HEK293T (cell line): Measurements from ENCODE around the gene TLK1.

ENCODE experiments used
- ARNT ChIP-seq: fragments of 450-650 bp; IDR thresholded peaks from 2 replicates; pipeline ENCODE4 v1.6.1; 2017; ENCODE audit warnings: mild to moderate bottlenecking
- HDGF ChIP-seq: fragments of 450-650 bp; IDR thresholded peaks from 2 replicates; pipeline ENCODE4 v1.6.1; 2017; ENCODE audit warnings: antibody characterized with exemption, borderline replicate concordance
- NFRKB ChIP-seq: fragments of 450-650 bp; IDR thresholded peaks from 2 replicates; pipeline ENCODE4 v1.6.1; 2016; ENCODE audit warnings: mild to moderate bottlenecking, moderate library complexity
- SP1 ChIP-seq: fragments of 450-650 bp; IDR thresholded peaks from 2 replicates; pipeline ENCODE4 v1.6.1; 2017
- TF ChIP-seq, protein P1 (sequence below): fragments of 450-650 bp; IDR thresholded peaks from 2 replicates; pipeline ENCODE4 v1.6.1; 2016

- TF ChIP-seq, protein P1, sequence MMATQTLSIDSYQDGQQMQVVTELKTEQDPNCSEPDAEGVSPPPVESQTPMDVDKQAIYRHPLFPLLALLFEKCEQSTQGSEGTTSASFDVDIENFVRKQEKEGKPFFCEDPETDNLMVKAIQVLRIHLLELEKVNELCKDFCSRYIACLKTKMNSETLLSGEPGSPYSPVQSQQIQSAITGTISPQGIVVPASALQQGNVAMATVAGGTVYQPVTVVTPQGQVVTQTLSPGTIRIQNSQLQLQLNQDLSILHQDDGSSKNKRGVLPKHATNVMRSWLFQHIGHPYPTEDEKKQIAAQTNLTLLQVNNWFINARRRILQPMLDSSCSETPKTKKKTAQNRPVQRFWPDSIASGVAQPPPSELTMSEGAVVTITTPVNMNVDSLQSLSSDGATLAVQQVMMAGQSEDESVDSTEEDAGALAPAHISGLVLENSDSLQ, result no peak
- TF ChIP-seq SP1, result no peak
- TF ChIP-seq NFRKB, result no peak
- no peak for TF ChIP-seq ARNT
- TF ChIP-seq HDGF, result no peak
Measured at GRCh38 chr2:171136024-171136423, 24.7 kb downstream of the TLK1 start.
